ENCODE measurements around the gene PTCSC3.

PTCSC3 gene

GRCh38 chr14:36113341-36113740, 63.2 kb downstream of the PTCSC3 start:
- TF ChIP-seq ZFP3 (CRISPR knock-in tag; IDR thresholded peaks at IDR 0.05) (no peak), TOX (CRISPR knock-in tag; IDR thresholded peaks at IDR 0.05; ENCODE audit: borderline replicate concordance) (no peak), TSHZ2 (CRISPR knock-in tag; IDR thresholded peaks at IDR 0.05) (no peak), GLIS3 (CRISPR knock-in tag; IDR thresholded peaks at IDR 0.05) (no peak), CREB5 (CRISPR knock-in tag; IDR thresholded peaks at IDR 0.05; ENCODE audit: low read depth) (no peak), OSR1 (CRISPR knock-in tag; IDR thresholded peaks at IDR 0.05) (no peak), ZNF70 (CRISPR knock-in tag; IDR thresholded peaks at IDR 0.05) (no peak), TCF4 (CRISPR knock-in tag; IDR thresholded peaks at IDR 0.05; ENCODE audit: borderline replicate concordance) (no peak), CSDC2 (CRISPR knock-in tag; IDR thresholded peaks at IDR 0.05) (no peak), ZFP30 (CRISPR knock-in tag; IDR thresholded peaks at IDR 0.05) (no peak), ARNTL (CRISPR knock-in tag; IDR thresholded peaks at IDR 0.05; ENCODE audit: borderline replicate concordance, low read depth) (no peak), ZNF565 (CRISPR knock-in tag; conservative IDR thresholded peaks at IDR 0.05; ENCODE audit: low read depth) (no peak), ESRRG (CRISPR knock-in tag; IDR thresholded peaks at IDR 0.05) (no peak), POU6F1 (CRISPR knock-in tag; IDR thresholded peaks at IDR 0.05; ENCODE audit: borderline replicate concordance, low read depth) (no peak), SNAI2 (CRISPR knock-in tag; IDR thresholded peaks at IDR 0.05) (no peak), ZC3H10 (CRISPR knock-in tag; IDR thresholded peaks at IDR 0.05) (no peak), ZNF8 (CRISPR knock-in tag; IDR thresholded peaks at IDR 0.05) (no peak), PATZ1 (CRISPR knock-in tag; IDR thresholded peaks at IDR 0.05; ENCODE audit: borderline replicate concordance) (no peak)
- TF ChIP-seq, protein P1, sequence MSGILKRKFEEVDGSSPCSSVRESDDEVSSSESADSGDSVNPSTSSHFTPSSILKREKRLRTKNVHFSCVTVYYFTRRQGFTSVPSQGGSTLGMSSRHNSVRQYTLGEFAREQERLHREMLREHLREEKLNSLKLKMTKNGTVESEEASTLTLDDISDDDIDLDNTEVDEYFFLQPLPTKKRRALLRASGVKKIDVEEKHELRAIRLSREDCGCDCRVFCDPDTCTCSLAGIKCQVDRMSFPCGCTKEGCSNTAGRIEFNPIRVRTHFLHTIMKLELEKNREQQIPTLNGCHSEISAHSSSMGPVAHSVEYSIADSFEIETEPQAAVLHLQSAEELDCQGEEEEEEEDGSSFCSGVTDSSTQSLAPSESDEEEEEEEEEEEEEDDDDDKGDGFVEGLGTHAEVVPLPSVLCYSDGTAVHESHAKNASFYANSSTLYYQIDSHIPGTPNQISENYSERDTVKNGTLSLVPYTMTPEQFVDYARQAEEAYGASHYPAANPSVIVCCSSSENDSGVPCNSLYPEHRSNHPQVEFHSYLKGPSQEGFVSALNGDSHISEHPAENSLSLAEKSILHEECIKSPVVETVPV (CRISPR knock-in tag; IDR thresholded peaks at IDR 0.05): no peak
- ATAC-seq: no peak

GRCh38 chr14:36111822-36112583, 64.5 kb downstream of the PTCSC3 start:
- ATAC-seq: no peak

More at GRCh38 chr14:36111822-36112583, 64.5 kb downstream of the PTCSC3 start:
- TF ChIP-seq ZNF565 (CRISPR knock-in tag; conservative IDR thresholded peaks at IDR 0.05; ENCODE audit: low read depth) (no peak), TSHZ2 (CRISPR knock-in tag; IDR thresholded peaks at IDR 0.05) (no peak), TCF4 (CRISPR knock-in tag; IDR thresholded peaks at IDR 0.05; ENCODE audit: borderline replicate concordance) (no peak), PATZ1 (CRISPR knock-in tag; IDR thresholded peaks at IDR 0.05; ENCODE audit: borderline replicate concordance) (no peak), ZFP3 (CRISPR knock-in tag; IDR thresholded peaks at IDR 0.05) (no peak), TOX (CRISPR knock-in tag; IDR thresholded peaks at IDR 0.05; ENCODE audit: borderline replicate concordance) (no peak), ESRRG (CRISPR knock-in tag; IDR thresholded peaks at IDR 0.05) (no peak), ZC3H10 (CRISPR knock-in tag; IDR thresholded peaks at IDR 0.05) (no peak), ZNF8 (CRISPR knock-in tag; IDR thresholded peaks at IDR 0.05) (no peak), ZNF70 (CRISPR knock-in tag; IDR thresholded peaks at IDR 0.05) (no peak), GLIS3 (CRISPR knock-in tag; IDR thresholded peaks at IDR 0.05) (no peak), CSDC2 (CRISPR knock-in tag; IDR thresholded peaks at IDR 0.05) (no peak)
- TF ChIP-seq, protein P1 (CRISPR knock-in tag; IDR thresholded peaks at IDR 0.05): no peak
